H1 (cell line): ENCODE results near the gene NCCRP1. TPM values are rescaled to one million over a fixed set of nuclear protein-coding genes. Genes with fewer than 3 reads are reported as not detected.

ENCODE experiments used
- BCL11A ChIP-seq, 2 experiments: IDR thresholded peaks; one replicate each; pipeline ENCODE4 v1.6.1; 2011; ENCODE audit warnings: low read depth in 2 of 2, low read length in 2 of 2, mild to moderate bottlenecking in 2 of 2
- CHD7 ChIP-seq: fragments of 300-600 bp; sonication (generic); IDR thresholded peaks from 2 replicates; pipeline ENCODE4 v1.7.1; 2012; ENCODE audit warnings: low read length, moderate library complexity, mild to moderate bottlenecking, inconsistent platforms; ENCODE audit not compliant: insufficient replicate concordance
- EP300 ChIP-seq, 2 experiments: IDR thresholded peaks; 1 replicate in 1 of 2; 2 replicates in 1 of 2; pipeline ENCODE4 v1.6.1; 2011 to 2012; ENCODE audit warnings: low read depth in 2 of 2, low read length in 2 of 2, mild to moderate bottlenecking in 2 of 2, borderline replicate concordance in 1 of 2, inconsistent platforms in 1 of 2, moderate library complexity in 1 of 2
- KDM4A ChIP-seq: IDR thresholded peaks from one replicate; pipeline ENCODE4 v1.7.1; 2012; ENCODE audit warnings: low read depth, mild to moderate bottlenecking, moderate library complexity, low read length, inconsistent platforms; ENCODE audit not compliant: severe bottlenecking
- POLR2A ChIP-seq, 2 experiments: IDR thresholded peaks; 1 replicate in 1 of 2; 2 replicates in 1 of 2; pipeline ENCODE4 v1.6.1; 2011; ENCODE audit warnings: low read depth in 2 of 2, low read length in 2 of 2, mild to moderate bottlenecking in 2 of 2; ENCODE audit errors: control extremely low read depth in 1 of 2
- RBBP5 ChIP-seq: IDR thresholded peaks from 2 replicates; pipeline ENCODE4 v1.7.1; 2012; ENCODE audit warnings: low read depth, mild to moderate bottlenecking, inconsistent platforms, low read length, moderate library complexity, borderline replicate concordance
- SIN3A ChIP-seq, 2 experiments: IDR thresholded peaks in 1 of 2; conservative IDR thresholded peaks in 1 of 2; 2 replicates each; pipeline ENCODE4 v1.6.1; 2011 to 2012; ENCODE audit warnings: low read length in 2 of 2, improper control_type of control experiment in 1 of 2, low read depth in 1 of 2, mild to moderate bottlenecking in 1 of 2
- SP4 ChIP-seq: IDR thresholded peaks from 2 replicates; pipeline ENCODE4 v1.6.1; 2012; ENCODE audit warnings: low read length, inconsistent platforms
- TAF1 ChIP-seq: IDR thresholded peaks from 2 replicates; pipeline ENCODE4 v1.6.1; 2011; ENCODE audit warnings: mild to moderate bottlenecking, low read depth, low read length
- polyA plus RNA-seq, 7 experiments: library from polyadenylated mRNA; depleted of rRNA in 3 of 7; stranded (reverse) in 5 of 7; unstranded in 2 of 7; fragments of >200 nt in 5 of 7; fragments of 200-250 nt in 2 of 7; gene quantifications; 1 replicate in 5 of 7; 2 replicates in 1 of 7; 4 replicates in 1 of 7; pipeline versions ENCODE4 v1.2.1 to v1.2.3, GENCODE V29; 2011 to 2013; ENCODE audit warnings: missing spikeins in 2 of 7, mixed read lengths in 2 of 7
- total RNA-seq: library from RNA; stranded (reverse); fragmentation: NEBNext Ultra II Directional; extraction: Animal tissue kit (Norgen Biotek cat#: 25700); gene quantifications from 2 replicates; pipeline ENCODE4 v1.2.1, GENCODE V29; 2021

NCCRP1 gene
- total and polyA plus RNA-seq, 2 of the 8 experiments (the other 6 are each of a cell fraction or from before 2014, with no cell fraction given), result 2.8 to 7.9 TPM

GRCh38 chr19:39200066-39200802 is 3.5 kb downstream of the NCCRP1 start (continued):
- TF ChIP-seq RBBP5, result no peak
- TF ChIP-seq SIN3A (conservative IDR thresholded peaks at IDR 0.05 in 1 of 2, IDR thresholded peaks at IDR 0.05 in 1 of 2; ENCODE audit: low read depth in 1 of 2, low read length in 2 of 2), result no peak
- TF ChIP-seq SP4, result no peak
- no peak for TF ChIP-seq BCL11A (IDR thresholded peaks at IDR 0.05; ENCODE audit: low read depth in 2 of 2, low read length in 2 of 2)
- no peak for TF ChIP-seq TAF1
- no peak for TF ChIP-seq EP300 (IDR thresholded peaks at IDR 0.05; ENCODE audit: borderline replicate concordance in 1 of 2, low read depth in 2 of 2, low read length in 2 of 2)
- TF ChIP-seq POLR2A (IDR thresholded peaks at IDR 0.05; ENCODE audit: control extremely low read depth in 1 of 2, low read depth in 2 of 2, low read length in 2 of 2), result no peak
- no peak for TF ChIP-seq CHD7
- TF ChIP-seq KDM4A, result no peak
